GM21381 (cell line): ENCODE measurements around the gene SYT10.
"Not testable (repeated sequence)": the region's sequence is repeated elsewhere in the genome, so short reads cannot be mapped to it uniquely, and the experiment has no call there.

Experiments
- ATAC-seq: cut with Tn5 transposase; IDR thresholded peaks from one replicate; pipeline ENCODE4 v1.9.1; 2021; ENCODE audit warnings: mild to moderate bottlenecking, moderate library complexity; ENCODE audit not compliant: unreplicated experiment

The SYT10 gene

DNA sequence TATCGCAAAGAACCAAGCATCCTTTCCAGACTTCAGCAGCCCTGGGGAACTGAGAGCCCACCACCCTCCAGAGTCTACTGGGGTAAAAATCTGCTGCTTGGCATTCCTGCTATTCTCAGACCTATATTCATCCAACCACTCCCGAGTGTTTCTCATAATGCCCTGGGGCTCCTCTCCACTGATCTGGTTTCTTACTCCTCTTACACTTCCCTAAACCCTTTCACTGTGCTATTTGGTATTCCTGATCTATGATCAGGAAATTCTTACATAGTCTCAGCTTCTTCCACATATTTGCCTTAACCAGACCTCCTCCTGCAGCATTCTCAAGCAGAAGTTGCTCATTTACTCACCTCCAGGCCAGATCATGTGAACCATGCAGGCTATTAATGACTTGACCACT lies 82.4 kb downstream of the SYT10 start:
- ATAC-seq, result no peak

DNA sequence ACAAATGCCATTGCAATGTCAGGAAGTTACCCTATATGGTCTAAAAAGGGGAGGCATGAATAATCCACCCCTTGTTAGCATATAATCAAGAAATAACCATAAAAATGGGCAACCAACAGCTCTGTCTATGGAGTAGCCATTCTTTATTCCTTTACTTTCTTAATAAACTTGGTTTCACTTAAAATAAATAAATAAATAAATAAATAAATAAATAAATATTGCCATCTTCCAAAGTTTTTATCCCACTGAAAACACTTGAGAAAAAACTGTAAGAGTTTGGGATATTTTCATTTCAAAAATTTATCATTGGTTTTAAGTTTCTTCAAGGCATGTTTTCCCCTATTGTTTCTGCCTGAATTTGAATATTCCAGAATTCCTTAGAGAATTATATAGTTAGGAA lies 89.8 kb downstream of the SYT10 start:
- no peak for ATAC-seq

DNA sequence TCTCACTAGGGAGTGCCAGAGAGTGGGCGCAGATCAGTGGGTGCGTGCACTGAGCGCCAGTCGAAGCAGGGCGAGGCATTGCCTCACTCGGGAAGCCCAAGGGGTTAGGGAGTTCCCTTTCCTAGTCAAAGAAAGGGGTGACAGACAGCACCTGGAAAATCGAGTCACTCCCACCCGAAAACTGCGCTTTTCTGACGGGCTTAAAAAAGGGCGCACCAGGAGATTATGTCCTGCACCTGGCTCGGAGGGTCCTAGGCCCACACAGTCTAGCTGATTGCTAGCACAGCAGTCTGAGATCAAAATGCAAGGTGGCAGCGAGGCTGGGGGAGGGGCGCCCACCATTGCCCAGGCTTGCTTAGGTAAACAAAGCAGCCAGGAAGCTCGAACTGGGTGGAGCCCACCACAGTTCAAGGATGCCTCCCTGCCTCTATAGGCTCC lies 107.6 kb downstream of the SYT10 start:
- ATAC-seq, result not testable (repeated sequence)

DNA sequence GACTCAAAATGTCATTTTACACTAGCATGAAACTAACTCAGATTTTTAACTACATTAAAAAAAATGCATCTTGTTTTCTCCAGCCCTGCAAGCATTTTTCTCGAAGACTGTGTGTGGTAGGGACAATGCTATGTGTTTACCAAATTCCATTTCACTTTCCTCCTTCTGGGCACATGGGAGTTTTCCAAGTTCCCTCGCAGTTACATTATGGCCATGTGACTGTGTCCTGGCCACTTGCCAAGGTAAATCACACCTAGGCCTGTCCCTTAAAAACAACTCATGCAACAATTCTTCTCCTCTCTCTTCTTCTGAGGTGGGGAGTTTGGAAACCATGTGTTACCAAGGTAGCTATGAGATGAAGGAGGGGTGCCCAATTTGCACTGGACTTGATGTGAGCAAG lies 108.7 kb downstream of the SYT10 start:
- no peak for ATAC-seq
